HG03045 (cell line): ENCODE data around the gene LRRC74A.
"Not testable (repeated sequence)": the region's sequence is repeated elsewhere in the genome, so short reads cannot be mapped to it uniquely, and the experiment has no call there.

Source experiments
- ATAC-seq: cut with Tn5 transposase; IDR thresholded peaks from one replicate; pipeline ENCODE4 v1.9.1; 2021; ENCODE audit warnings: mild to moderate bottlenecking, moderate library complexity; ENCODE audit not compliant: unreplicated experiment

LRRC74A gene

DNA sequence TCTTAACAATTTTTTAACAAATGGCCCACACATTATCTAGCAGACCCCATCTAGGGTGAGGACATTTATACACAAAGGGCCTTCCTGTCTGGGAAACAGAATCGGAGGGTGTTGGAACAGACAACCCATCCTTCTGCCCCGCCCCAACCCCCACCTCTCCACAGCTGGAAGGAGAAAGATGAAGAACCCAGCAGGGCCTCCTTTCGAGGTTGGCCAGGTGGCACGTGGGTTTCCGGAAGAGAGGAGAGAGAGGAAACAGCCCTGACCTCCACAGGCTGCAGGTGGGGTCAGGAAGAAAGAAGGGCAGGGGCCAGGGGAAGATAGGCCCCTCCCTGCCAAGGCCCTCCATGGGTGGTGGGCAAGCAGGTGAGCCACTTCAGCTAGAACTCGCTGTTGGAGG is 57.2 kb downstream of the LRRC74A start:
- ATAC-seq: no peak

DNA sequence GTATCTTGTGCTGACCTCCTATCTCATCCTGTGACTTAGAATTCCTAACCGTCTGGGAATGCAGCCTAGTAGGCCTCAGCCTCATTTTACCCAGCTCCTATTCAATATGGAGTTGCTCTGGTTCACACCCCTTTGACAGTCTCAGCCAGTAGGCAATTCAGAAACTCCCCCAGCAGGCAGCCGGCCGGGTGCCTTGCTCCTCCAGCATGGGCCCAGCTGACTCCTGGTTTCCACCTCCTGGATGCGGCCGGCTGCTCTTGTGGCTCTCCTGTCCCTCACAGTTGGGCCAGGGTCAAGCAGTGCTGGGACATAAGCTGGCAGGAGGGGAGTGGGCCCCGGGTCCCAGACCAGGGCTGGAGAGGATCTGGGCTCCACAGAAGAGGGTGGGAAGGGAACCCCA is 58.2 kb downstream of the LRRC74A start:
- ATAC-seq: no peak

DNA sequence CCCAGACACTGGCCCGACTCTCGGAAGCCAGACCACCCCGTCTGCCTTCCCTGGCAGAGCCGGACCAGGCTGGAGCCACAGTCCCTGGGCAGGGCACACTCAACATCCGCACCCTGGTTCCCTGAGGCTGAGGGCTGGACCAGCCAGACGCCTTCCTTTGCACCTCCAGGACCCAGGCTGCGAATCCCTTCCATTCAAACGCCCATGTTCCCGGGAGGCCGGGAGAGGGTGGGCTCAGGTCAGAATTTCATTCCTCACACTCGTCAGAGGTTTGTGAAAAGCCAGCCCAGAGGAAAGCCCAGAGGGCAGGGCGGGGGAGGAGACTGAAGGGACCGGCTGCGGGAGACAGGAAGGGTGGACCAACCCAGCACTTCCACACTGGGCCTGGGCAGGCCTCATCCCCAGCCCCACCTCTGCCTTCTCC is 58.7 kb downstream of the LRRC74A start:
- no peak for ATAC-seq

DNA sequence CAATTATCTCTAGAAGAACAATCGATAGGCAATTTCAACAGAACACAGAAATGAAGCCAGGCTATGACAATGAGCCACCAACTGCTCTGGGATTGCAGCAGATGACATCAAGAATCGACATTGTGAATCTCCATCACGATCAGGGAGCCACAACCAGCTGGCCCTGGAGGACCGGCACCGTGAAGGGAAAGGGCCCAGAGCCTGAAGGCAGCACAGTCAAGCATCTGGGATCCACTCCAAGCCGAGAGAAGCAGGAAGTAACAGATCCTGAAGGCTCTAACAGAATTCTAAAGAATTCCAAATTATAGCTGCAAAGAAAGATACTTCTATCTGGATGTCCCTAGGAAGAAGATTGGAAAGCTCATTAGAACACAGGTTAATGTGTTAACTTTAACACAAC is 61.0 kb downstream of the LRRC74A start:
- no peak for ATAC-seq

DNA sequence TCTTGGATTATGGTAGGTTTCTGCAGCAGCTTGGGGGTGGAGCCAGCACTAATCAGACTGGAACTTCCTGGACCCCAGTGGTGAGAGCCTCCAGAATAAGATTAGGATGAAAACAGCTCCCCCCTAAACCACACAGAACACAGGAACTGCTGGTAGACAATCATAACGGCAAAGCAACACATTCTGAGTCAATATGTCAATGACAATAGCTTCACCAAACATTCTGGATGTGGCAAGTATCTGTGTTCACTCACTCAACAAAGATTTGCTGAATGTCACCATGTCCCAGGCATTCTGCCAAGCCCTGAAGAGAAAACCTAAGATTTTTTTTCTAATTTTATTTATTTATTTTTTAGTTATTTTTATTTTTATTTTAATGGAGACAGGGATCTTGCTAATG is 65.2 kb downstream of the LRRC74A start:
- ATAC-seq: no peak

DNA sequence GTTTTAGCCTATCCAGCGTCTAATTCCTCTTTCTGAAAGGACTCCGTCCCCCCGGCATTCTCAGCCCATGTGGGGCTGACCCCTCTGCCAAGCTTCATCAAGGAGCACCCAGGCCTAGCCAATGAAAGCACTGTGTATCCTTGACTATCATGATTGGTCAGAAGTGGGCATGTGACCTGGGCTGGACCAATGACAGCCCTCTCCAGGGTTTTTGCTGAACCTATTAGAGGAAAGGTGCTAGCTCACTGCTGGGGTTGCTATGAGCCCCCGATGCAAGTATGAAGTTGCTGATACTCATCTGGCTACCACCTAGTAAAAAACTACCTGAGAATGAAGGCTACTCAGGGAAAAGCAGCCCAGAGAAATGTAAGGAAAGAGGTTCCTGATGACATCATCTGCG is 68.1 kb downstream of the LRRC74A start:
- no peak for ATAC-seq

DNA sequence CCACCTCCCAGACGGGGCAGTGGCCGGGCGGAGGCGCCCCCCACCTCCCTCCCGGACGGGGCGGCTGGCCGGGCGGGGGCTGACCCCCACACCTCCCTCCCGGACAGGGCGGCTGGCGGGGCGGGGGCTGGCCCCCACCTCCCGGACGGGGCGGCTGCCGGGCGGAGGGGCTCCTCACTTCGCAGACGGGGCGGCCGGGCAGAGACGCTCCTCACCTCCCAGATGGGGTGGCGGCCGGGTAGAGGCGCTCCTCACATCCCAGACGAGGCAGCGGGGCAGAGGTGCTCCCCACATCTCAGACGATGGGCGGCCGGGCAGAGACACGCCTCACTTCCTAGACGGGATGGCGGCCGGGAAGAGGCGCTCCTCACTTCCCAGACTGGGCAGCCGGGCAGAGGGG is 71.8 kb downstream of the LRRC74A start:
- not testable (repeated sequence) for ATAC-seq

DNA sequence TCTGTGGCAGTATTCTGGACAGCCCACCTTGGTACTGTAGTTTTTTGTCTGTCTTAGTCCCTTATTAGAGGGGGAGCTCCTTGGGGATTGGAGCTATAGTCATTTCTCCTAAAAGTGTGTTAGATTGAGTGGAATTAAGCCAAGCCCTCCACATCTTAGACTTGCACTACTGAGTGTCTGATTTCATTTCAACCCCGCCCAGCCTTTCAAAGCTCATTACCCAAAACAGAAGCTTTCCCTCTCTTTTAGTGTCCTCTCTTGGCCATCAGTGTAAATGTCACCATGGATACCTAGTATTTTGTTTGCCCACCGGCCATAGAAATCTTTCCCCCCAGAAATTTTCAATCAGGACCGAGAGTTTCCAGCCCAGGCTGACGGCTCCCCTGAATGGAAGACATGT is 74.5 kb downstream of the LRRC74A start:
- ATAC-seq: no peak

DNA sequence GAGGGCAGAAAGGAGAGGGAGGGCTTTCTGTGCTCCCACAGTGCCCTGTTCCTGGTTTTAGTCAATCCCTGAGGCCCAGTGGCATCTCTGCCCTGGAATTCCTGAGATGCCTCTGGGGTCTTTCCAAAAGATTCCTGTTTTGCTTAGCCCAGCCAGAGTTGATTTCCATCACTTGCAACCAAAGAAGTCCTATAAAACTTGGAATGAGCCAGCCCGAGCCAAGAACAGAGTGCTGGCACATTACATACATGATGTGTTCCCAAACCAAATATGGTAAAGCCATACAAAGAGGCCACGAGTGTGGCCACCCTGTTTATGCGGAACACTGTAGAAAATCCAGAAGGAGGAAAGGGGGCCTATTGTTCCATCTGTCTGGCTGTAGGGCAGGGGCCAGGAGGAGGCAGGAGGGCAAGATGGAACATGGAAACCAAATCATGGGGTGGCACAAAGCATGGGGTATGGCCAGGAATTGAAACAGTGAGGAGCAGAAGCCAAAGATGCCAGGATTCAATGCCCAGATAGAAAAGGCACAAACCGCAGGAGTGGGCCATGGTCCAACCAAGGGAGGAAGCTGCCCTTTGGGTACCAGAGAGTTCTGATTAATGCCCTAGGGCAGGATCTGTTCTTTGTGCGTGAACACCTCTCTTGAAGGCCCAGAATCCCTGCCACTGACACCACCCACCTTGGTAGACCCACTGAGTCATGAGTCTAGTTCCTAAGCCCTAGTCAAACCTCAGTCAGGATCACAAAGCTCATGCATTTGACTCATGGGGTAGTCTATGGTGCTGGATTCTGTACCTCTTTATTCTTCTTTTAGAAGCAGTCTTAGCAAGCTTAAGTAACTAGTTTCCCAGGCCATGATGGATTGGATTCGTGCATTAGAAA is 75.2 kb downstream of the LRRC74A start:
- ATAC-seq: no peak

DNA sequence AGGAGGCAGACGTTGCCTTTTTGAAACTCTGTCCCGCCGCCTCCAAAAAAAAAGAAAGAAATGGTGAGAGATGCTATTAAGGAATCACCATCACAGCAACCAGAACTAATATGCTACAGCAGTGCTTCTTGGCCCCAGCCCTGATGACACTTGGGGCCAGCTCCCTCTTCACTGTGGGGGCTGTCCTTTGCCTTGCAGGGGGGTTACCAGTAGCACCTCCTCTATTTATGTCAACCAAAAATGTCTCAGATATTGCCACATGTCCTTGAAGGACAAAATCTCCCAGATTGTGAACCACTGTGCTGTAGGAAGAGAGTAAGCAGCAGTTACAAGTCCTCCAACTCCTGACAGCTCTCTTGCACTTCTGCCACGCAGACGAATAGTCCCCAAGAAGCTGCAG is 76.4 kb downstream of the LRRC74A start:
- ATAC-seq: no peak

DNA sequence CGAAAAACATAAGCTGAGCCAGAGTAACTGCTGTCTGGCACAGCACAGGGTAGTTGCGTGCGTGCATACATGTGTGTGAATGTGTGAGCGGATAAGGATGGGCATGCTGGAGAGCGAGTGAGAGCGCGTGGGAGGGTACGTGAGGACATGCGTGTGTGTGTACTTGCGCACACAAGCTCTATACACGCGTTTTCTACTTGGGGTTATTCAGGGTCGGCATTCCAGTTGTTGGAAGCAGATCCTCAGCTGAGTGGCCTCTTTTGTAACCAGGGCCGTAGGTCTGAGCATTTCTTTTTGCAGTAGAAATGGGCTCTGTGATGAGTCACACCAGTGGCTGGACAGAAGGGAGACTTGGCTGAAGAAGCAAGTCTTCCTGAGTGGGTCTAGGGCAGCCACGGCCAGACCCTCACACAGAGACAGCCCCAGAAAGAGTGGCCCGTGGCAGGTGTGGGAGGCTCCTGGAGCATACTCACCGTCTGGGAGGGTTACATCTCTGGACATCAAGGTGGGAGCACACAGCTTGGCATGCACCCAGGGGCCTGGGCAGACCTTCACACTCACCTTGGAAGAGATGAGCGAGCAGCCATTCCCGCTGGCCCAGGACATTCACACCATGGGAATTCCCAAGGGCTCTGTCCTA is 78.0 kb downstream of the LRRC74A start:
- no peak for ATAC-seq

DNA sequence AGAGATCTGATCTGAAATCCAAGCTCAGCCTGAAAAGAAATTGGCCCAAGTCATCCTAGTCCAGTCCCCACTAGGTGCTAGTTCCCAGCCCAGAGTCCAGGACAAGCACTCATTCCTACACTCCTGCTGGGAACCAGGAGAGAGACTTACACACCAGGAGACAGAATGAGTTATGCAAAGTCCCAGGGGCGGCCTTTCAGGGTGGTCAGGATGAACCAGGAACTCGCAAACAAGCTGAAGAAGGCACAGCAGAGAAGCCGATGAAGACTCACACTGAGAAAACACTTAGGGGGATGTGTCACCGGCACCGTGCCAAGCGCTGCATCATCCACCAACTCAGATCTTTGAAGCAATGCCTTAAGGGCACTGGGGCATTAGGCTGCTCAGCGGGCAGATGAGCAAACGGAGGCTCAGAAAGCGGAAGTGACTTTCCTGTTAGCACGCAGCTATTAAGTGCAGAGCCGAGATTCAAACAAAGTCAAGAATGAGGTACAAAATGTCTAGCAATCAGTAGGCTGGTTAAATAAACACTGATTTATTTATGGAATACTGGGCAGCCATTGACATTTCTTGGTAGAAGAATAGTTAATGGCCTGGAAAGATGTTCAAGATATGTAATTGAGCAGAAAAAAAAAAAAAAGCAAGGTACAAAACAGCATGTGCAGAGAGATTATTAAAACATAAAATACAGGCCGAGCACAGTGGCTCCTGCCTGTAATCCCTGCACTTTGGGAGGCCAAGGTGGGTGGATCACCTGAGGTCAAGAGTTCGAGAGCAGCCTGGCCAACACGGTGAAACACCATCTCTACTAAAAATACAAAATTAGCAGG is 78.7 kb downstream of the LRRC74A start:
- no peak for ATAC-seq

DNA sequence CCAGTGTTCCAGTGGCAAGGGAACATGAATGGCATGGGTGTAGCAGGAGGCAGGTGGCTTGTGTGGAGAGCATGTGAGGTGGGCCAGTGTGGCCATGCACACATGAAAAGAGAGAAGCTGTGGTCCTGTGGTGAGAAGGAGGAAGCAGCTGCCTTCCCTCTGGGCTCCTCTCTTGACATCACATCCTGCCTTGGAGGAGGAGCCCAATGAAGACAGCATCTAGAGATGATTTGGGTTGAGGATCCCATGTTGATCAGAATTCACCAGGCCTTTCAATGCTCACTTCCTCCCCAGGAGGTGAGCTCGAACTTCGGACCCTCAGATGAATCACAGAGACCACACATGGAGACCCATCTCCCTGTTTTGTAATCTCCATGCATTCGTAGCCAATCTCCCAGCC is 82.6 kb downstream of the LRRC74A start:
- no peak for ATAC-seq

DNA sequence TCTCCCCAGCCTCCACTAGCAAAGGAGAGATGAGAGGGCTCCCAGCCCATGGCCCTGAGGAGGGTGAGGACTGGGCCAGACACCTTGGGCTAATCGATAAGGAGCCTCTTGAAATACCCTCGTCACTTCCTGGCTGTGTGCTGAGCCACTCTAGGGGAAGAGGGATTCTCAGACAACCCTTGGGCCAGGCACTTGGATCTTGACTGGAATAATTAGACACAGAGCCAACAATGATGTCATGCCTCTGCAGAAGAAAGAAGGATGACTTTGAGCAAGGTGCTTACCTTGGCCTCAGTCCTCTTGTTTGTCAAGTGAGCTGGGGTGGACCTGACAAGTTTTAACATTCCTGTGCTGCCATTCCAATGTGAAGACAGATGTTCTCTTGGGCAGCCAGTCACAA is 83.1 kb downstream of the LRRC74A start:
- ATAC-seq: no peak

DNA sequence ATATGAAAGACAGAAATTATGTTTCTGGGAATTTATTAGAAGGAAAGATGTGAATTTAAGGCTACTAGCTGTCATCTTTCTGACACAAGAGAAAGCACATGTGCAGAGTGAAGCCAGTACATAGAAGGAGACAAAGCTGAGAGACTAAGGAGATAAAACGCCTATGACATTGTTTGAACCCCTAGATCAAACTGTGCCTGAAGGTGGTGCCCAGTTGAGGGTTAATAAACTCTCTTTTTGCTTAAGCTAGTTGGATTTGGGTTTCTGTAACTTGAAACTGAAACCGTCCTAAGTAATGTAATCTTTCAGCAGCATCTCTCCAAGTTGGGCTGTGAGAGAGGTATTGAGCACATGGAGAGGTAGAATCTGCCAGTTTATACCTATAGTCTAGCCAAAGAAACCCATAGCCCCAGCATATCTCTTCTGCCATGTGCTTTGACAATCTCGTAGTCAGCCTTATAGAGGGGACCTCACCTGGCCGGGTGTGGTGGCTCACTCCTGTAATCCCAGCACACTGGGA is 84.2 kb downstream of the LRRC74A start:
- no peak for ATAC-seq

DNA sequence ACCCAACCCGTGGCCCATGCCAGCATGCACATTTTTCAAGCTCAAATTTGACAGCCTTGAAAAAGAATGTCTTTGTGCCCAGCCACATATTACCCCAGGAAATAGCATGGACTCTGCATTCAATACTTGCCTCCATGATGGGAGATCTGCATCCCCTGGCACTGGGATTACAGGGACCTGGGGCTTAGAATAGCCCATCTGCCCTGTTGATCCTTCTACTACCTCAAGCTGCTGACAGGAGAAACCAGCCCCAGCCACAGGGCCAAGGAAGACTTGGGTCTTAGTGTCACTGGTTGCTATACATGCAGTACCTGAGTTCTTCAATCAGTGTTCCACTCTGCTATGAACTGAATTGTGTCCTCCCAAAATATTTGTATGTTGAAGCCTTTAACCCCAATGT is 85.3 kb downstream of the LRRC74A start:
- ATAC-seq: no peak

DNA sequence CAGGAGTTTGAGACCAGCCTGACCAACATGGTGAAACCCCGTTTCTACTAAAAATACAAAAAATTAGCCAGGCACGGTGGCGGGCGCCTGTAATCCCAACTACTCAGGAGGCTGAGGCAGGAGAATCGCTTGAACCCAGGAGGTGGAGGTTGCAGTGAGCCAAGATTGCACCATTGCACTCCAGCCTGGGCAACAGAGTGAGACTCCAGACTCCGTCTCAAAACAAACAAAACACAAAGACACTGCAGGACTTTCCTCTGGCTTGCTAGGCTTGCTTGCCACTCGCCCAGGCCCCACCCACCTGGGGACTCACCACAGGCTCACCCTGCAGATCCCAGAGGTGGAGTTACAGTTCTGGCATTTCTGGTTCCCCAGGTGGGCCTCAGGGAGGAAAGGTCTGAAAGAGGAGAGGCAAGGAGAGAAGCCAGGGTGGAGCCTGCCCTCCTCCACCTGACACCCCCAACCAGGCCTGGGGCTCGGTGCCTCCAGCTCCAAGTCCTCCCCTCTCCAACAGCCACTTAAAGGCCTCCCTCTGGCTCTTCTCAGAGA is 88.4 kb downstream of the LRRC74A start:
- not testable (repeated sequence) for ATAC-seq

DNA sequence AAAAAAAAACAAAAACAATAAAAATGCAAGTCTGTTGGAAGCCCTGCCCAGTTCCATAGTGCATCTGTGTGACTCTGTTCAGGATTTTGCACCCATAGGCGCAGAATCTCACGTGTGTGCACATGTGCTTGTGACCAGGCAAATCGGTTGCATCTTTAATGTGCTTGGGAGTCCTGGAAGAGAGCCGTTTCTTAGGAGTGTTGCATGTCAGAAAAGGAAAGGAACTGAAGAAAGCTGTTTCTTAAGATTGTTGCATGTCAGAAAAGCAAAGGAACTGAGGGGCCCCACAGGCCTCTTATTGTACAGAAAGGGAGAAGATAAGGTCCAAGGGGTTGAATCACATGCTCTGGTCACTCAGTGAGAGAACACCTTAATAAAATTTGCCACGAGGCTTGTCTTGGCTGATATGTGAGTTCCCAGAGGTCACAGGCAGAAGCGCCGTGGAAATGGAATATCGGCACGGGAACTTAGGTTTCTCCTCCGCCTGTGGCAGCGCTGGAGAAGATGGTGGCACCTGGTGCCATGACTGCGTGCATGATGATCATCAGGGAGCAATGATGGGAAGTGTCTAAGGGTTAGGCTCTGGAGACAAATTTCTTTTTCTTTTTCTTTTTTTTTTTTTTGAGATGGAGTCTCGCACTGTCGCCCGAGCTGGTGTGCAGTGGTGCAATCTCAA is 90.0 kb downstream of the LRRC74A start:
- ATAC-seq: no peak

DNA sequence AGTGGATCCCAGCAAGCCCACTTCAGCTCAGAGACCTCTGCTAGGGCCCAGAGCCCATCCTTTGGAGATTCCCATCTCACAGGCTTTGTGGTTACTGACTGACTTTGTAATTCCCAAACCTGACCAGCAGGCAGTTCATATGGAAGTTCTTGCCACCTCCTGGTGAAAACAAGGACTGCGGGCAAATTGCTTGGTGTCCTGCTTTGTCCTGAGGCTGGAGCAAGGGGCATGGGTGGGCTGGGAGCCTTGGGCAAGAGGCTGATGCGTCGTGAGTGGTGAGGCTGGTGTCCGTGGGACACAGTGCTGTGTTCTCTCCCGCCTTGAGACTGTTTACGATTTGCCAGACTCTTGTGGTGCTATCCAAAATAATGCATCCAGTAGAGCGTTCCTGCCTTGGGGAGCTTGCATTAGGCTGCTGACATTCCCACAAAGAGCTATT is 91.0 kb downstream of the LRRC74A start:
- no peak for ATAC-seq

DNA sequence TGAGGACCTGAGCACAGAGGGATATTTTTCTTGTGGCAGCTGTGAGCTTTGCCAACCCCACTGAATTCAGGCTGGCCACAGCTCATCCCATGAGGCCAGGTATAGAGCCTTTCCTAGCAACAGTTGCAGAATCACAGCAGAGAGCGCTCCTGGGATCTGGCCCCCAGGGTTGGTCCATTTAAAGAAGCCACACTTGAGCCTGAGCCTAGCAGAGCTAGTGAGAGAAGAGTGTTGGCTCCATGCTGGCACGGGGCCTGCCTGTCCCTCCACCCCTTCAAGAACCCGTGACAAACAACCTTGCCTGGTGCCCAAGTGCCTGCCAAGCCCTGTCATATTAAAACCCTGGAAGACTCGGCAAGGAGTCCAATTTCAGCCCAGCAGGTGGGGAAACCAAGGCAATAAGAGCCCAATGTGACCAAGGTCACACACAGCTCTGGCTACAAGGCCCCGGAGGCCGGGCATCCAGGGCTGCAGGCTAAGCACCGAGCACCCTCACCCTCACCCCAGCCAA is 91.6 kb downstream of the LRRC74A start:
- ATAC-seq: no peak
